ENCODE measurements around the gene ITPR2. TPM values are rescaled to one million over a fixed set of nuclear protein-coding genes. Genes with fewer than 3 reads are reported as not detected.
A peak's percentile ranks its signal among the peaks of the same experiment; 100 is the strongest.
"Not testable (repeated sequence)": the region's sequence is repeated elsewhere in the genome, so short reads cannot be mapped to it uniquely, and the experiment has no call there.

ITPR2 gene
- total RNA-seq, 2 experiments from 2014 or later: 33.5 to 34.6 TPM

- CTCF ChIA-PET: interaction anchor here (1.5 to 1.6 kb wide), 2 partner anchors 9 to 33 kb away, joined by 6 to 8 read pairs; no protein-coding TSS in a partner anchor
- H3K4me1 Mint-ChIP-seq (ENCODE audit: low read depth): peaks cover 28% of the 10 kb centered on the region
- POLR2A ChIA-PET: no interaction called here
- no peaks in the 10 kb centered on the region for H3K9me3 Mint-ChIP-seq (ENCODE audit: insufficient read depth)
- H3K27ac Mint-ChIP-seq: peak overlapping the region; percentile 43
- H3K36me3 Mint-ChIP-seq (ENCODE audit: low read depth): no peaks in the 10 kb centered on the region
- peak; percentile 60 for ATAC-seq
- no peaks in the 10 kb centered on the region for H3K27me3 Mint-ChIP-seq (ENCODE audit: low read depth)
- DNase-seq: no peak
- H3K4me3 Mint-ChIP-seq: no peak overlapping the region
These were observed 34.1 kb upstream of the ITPR2 start for GRCh38 chr12:26867080-26867479.

- ATAC-seq: no peak
- CTCF ChIA-PET: interaction anchor here (0.7 to 3.0 kb wide), 9 partner anchors 9 to 152 kb away, joined by 3 to 13 read pairs (median 4); partner anchors contain the start of gene ITPR2
- POLR2A ChIA-PET: interaction anchor here (0.5 to 0.6 kb wide), 2 partner anchors 653 to 1286 kb away, joined by 3 to 7 read pairs; no protein-coding TSS in a partner anchor
- Mint-ChIP-seq H3K27me3 (ENCODE audit: low read depth) (peaks cover 3% of the 10 kb centered on the region), H3K36me3 (ENCODE audit: low read depth) (no peaks in the 10 kb centered on the region), H3K4me1 (ENCODE audit: low read depth) (peaks cover 12% of the 10 kb centered on the region), H3K9me3 (ENCODE audit: insufficient read depth) (no peaks in the 10 kb centered on the region), H3K4me3 (no peak overlapping the region), H3K27ac (no peak overlapping the region)
- no peak for DNase-seq
These were observed 30.5 kb upstream of the ITPR2 start for GRCh38 chr12:26863515-26863914.

GRCh38 chr12:26862787-26863186 lies 29.8 kb upstream of the ITPR2 start:
- ATAC-seq; H3K36me3 Mint-ChIP-seq (ENCODE audit: low read depth); H3K27me3 Mint-ChIP-seq (ENCODE audit: low read depth); H3K4me3 Mint-ChIP-seq; H3K9me3 Mint-ChIP-seq (ENCODE audit: insufficient read depth); H3K27ac Mint-ChIP-seq; H3K4me1 Mint-ChIP-seq (ENCODE audit: low read depth); DNase-seq: not testable (repeated sequence)
- ChIA-PET POLR2A (interaction anchor here (0.6 kb wide), 1 partner anchor 1285 kb away, joined by 7 read pairs; no protein-coding TSS in a partner anchor), CTCF (interaction anchor here (1.0 to 3.0 kb wide), 6 partner anchors 8 to 153 kb away, joined by 3 to 13 read pairs (median 6); no protein-coding TSS in a partner anchor)

- no peaks in the 10 kb centered on the region for H3K9me3 Mint-ChIP-seq (ENCODE audit: insufficient read depth)
- CTCF ChIA-PET: interaction anchor here (3.0 to 3.1 kb wide), 2 partner anchors 24 kb away, joined by 13 to 18 read pairs; no protein-coding TSS in a partner anchor
- no peak overlapping the region for H3K4me3 Mint-ChIP-seq
- no peaks in the 10 kb centered on the region for H3K36me3 Mint-ChIP-seq (ENCODE audit: low read depth)
- no peak for ATAC-seq
- no peaks in the 10 kb centered on the region for H3K4me1 Mint-ChIP-seq (ENCODE audit: low read depth)
- peaks cover 5% of the 10 kb centered on the region for H3K27me3 Mint-ChIP-seq (ENCODE audit: low read depth)
- POLR2A ChIA-PET: no interaction called here
- DNase-seq: no peak
- H3K27ac Mint-ChIP-seq: no peak overlapping the region
These were observed 28.7 kb upstream of the ITPR2 start for GRCh38 chr12:26861690-26862089.

- Mint-ChIP-seq H3K9me3 (ENCODE audit: insufficient read depth) (no peaks in the 10 kb centered on the region), H3K27me3 (ENCODE audit: low read depth) (peaks cover 5% of the 10 kb centered on the region), H3K27ac (no peak overlapping the region), H3K4me3 (no peak overlapping the region), H3K36me3 (ENCODE audit: low read depth) (no peaks in the 10 kb centered on the region), H3K4me1 (ENCODE audit: low read depth) (no peaks in the 10 kb centered on the region)
- no peak for DNase-seq
- no peak for ATAC-seq
- POLR2A ChIA-PET: no interaction called here
- CTCF ChIA-PET: interaction anchor here (0.8 to 4.5 kb wide), 6 partner anchors 11 to 205 kb away, joined by 3 to 50 read pairs (median 3); no protein-coding TSS in a partner anchor
These were observed 24.6 kb upstream of the ITPR2 start for GRCh38 chr12:26857465-26858176.

- POLR2A ChIA-PET: no interaction called here
- ATAC-seq: no peak
- CTCF ChIA-PET: interaction anchor here (1.3 to 4.5 kb wide), 6 partner anchors 9 to 37 kb away, joined by 3 to 50 read pairs (median 9); no protein-coding TSS in a partner anchor
- Mint-ChIP-seq H3K36me3 (ENCODE audit: low read depth) (no peaks in the 10 kb centered on the region), H3K9me3 (ENCODE audit: insufficient read depth) (no peaks in the 10 kb centered on the region), H3K27ac (no peak overlapping the region), H3K27me3 (ENCODE audit: low read depth) (peaks cover 2% of the 10 kb centered on the region), H3K4me1 (ENCODE audit: low read depth) (no peaks in the 10 kb centered on the region), H3K4me3 (no peak overlapping the region)
- DNase-seq: no peak
These were observed 22.3 kb upstream of the ITPR2 start for GRCh38 chr12:26855337-26855736.

- DNase-seq (no peak), ATAC-seq (no peak)
- peaks cover 8% of the 10 kb centered on the region for H3K27me3 Mint-ChIP-seq (ENCODE audit: low read depth)
- H3K4me1 Mint-ChIP-seq (ENCODE audit: low read depth): no peaks in the 10 kb centered on the region
- no peak overlapping the region for H3K27ac Mint-ChIP-seq
- H3K9me3 Mint-ChIP-seq (ENCODE audit: insufficient read depth): no peaks in the 10 kb centered on the region
- H3K36me3 Mint-ChIP-seq (ENCODE audit: low read depth): no peaks in the 10 kb centered on the region
- H3K4me3 Mint-ChIP-seq: no peak overlapping the region
- ChIA-PET CTCF (interaction anchor here (1.0 to 4.5 kb wide), 7 partner anchors 8 to 39 kb away, joined by 3 to 50 read pairs (median 6); partner anchors contain the start of gene ITPR2), POLR2A (interaction anchor here (0.6 kb wide), 1 partner anchor 1076 kb away, joined by 4 read pairs; no protein-coding TSS in a partner anchor)
These were observed 21.0 kb upstream of the ITPR2 start for GRCh38 chr12:26854031-26854390.

- ChIA-PET CTCF (interaction anchor here (1.1 to 3.4 kb wide), 7 partner anchors 8 to 152 kb away, joined by 3 to 34 read pairs (median 4); no protein-coding TSS in a partner anchor), POLR2A (no interaction called here)
- Mint-ChIP-seq H3K27me3 (ENCODE audit: low read depth) (peaks cover 9% of the 10 kb centered on the region), H3K4me3 (no peak overlapping the region), H3K4me1 (ENCODE audit: low read depth) (no peaks in the 10 kb centered on the region), H3K36me3 (ENCODE audit: low read depth) (no peaks in the 10 kb centered on the region), H3K27ac (no peak overlapping the region), H3K9me3 (ENCODE audit: insufficient read depth) (no peaks in the 10 kb centered on the region)
- peak; percentile 96 for ATAC-seq
- DNase-seq: peak; percentile 83
These were observed 20.5 kb upstream of the ITPR2 start for GRCh38 chr12:26853303-26854030.

- Mint-ChIP-seq H3K9me3 (ENCODE audit: insufficient read depth) (no peaks in the 10 kb centered on the region), H3K4me1 (ENCODE audit: low read depth) (peaks cover 3% of the 10 kb centered on the region), H3K36me3 (ENCODE audit: low read depth) (no peaks in the 10 kb centered on the region), H3K27me3 (ENCODE audit: low read depth) (peaks cover 13% of the 10 kb centered on the region), H3K27ac (no peak overlapping the region), H3K4me3 (no peak overlapping the region)
- no peak for DNase-seq
- CTCF ChIA-PET: interaction anchor here (0.7 to 3.4 kb wide), 3 partner anchors 12 to 34 kb away, joined by 3 to 34 read pairs (median 6); no protein-coding TSS in a partner anchor
- ATAC-seq: no peak
- POLR2A ChIA-PET: no interaction called here
These were observed 18.2 kb upstream of the ITPR2 start for GRCh38 chr12:26851031-26851809.

GRCh38 chr12:26848156-26848825 lies 15.3 kb upstream of the ITPR2 start:
- Mint-ChIP-seq H3K36me3 (ENCODE audit: low read depth) (no peaks in the 10 kb centered on the region), H3K9me3 (ENCODE audit: insufficient read depth) (no peaks in the 10 kb centered on the region), H3K4me3 (no peak overlapping the region), H3K4me1 (ENCODE audit: low read depth) (peaks cover 8% of the 10 kb centered on the region), H3K27ac (no peak overlapping the region), H3K27me3 (ENCODE audit: low read depth) (peaks cover 15% of the 10 kb centered on the region)
- DNase-seq (no peak), ATAC-seq (no peak)
- ChIA-PET CTCF (interaction anchor here (0.9 to 2.7 kb wide), 2 partner anchors 16 to 37 kb away, joined by 4 to 19 read pairs; no protein-coding TSS in a partner anchor), POLR2A (no interaction called here)

- ChIA-PET CTCF (interaction anchor here (0.9 to 2.7 kb wide), 2 partner anchors 17 to 38 kb away, joined by 4 to 19 read pairs; no protein-coding TSS in a partner anchor), POLR2A (interaction anchor here (0.6 kb wide), 1 partner anchor 1189 kb away, joined by 3 read pairs; no protein-coding TSS in a partner anchor)
- H3K4me3 Mint-ChIP-seq: no peak overlapping the region
- H3K9me3 Mint-ChIP-seq (ENCODE audit: insufficient read depth): no peaks in the 10 kb centered on the region
- ATAC-seq: no peak
- H3K27ac Mint-ChIP-seq: no peak overlapping the region
- peaks cover 15% of the 10 kb centered on the region for H3K27me3 Mint-ChIP-seq (ENCODE audit: low read depth)
- H3K36me3 Mint-ChIP-seq (ENCODE audit: low read depth): no peaks in the 10 kb centered on the region
- DNase-seq: no peak
- peaks cover 8% of the 10 kb centered on the region for H3K4me1 Mint-ChIP-seq (ENCODE audit: low read depth)
These were observed 14.4 kb upstream of the ITPR2 start for GRCh38 chr12:26847431-26847830.
